Ishikawa (cell line): ENCODE results near the gene CDKN2AIPNL.

ENCODE experiments used
- CEBPB ChIP-seq: IDR thresholded peaks from 2 replicates; pipeline ENCODE4 v1.6.1; 2012
- CREB1 ChIP-seq: IDR thresholded peaks from 2 replicates; pipeline ENCODE4 v1.6.1; 2012; ENCODE audit warnings: low read depth
- EGR1 ChIP-seq: IDR thresholded peaks from 2 replicates; pipeline ENCODE4 v1.6.1; 2012
- EP300 ChIP-seq: IDR thresholded peaks from 2 replicates; pipeline ENCODE4 v1.6.1; 2012; ENCODE audit warnings: borderline replicate concordance
- MAX ChIP-seq: IDR thresholded peaks from 2 replicates; pipeline ENCODE4 v1.6.1; 2012
- NFIC ChIP-seq: IDR thresholded peaks from 2 replicates; pipeline ENCODE4 v1.6.1; 2012
- TAF1 ChIP-seq: IDR thresholded peaks from 2 replicates; pipeline ENCODE4 v1.6.1; 2012; ENCODE audit warnings: low read depth, mild to moderate bottlenecking
- TCF12 ChIP-seq: IDR thresholded peaks from 2 replicates; pipeline ENCODE4 v1.6.1; 2012; ENCODE audit warnings: low read depth
- YY1 ChIP-seq: IDR thresholded peaks from 2 replicates; pipeline ENCODE4 v1.6.1; 2012; ENCODE audit warnings: low read depth
- TF ChIP-seq, protein P1 (sequence below): IDR thresholded peaks from 2 replicates; pipeline ENCODE4 v1.6.1; 2012
- TF ChIP-seq, protein P2 (sequence below): IDR thresholded peaks from 2 replicates; pipeline ENCODE4 v1.6.1; 2012; ENCODE audit warnings: low read depth, mild to moderate bottlenecking

DNA sequence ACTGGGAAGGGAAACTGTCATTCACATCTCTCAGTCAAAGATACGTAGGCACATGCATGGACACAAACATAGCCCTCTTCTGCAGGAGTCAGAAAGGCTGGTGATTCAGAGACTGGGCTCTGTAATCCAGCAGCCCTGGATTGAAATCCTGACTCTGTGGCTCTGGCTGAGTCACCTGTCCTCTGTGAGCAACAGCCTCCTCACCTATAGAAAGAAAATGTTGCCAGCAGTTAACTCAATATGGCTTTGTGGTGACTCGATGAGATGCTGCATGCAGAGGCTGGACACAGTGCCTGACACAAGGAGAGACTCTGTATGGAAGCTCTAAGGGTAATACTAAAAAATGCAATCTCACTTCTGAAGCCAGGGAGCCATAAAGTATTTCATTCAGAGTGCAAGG lies 23.9 kb upstream of the CDKN2AIPNL start:
- TF ChIP-seq, protein P1, sequence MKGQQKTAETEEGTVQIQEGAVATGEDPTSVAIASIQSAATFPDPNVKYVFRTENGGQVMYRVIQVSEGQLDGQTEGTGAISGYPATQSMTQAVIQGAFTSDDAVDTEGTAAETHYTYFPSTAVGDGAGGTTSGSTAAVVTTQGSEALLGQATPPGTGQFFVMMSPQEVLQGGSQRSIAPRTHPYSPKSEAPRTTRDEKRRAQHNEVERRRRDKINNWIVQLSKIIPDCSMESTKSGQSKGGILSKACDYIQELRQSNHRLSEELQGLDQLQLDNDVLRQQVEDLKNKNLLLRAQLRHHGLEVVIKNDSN = no peak
- TF ChIP-seq CREB1 = no peak
- TF ChIP-seq NFIC = no peak
- TF ChIP-seq CEBPB = no peak
- TF ChIP-seq MAX = no peak
- TF ChIP-seq EP300 = no peak
- TF ChIP-seq, protein P2, sequence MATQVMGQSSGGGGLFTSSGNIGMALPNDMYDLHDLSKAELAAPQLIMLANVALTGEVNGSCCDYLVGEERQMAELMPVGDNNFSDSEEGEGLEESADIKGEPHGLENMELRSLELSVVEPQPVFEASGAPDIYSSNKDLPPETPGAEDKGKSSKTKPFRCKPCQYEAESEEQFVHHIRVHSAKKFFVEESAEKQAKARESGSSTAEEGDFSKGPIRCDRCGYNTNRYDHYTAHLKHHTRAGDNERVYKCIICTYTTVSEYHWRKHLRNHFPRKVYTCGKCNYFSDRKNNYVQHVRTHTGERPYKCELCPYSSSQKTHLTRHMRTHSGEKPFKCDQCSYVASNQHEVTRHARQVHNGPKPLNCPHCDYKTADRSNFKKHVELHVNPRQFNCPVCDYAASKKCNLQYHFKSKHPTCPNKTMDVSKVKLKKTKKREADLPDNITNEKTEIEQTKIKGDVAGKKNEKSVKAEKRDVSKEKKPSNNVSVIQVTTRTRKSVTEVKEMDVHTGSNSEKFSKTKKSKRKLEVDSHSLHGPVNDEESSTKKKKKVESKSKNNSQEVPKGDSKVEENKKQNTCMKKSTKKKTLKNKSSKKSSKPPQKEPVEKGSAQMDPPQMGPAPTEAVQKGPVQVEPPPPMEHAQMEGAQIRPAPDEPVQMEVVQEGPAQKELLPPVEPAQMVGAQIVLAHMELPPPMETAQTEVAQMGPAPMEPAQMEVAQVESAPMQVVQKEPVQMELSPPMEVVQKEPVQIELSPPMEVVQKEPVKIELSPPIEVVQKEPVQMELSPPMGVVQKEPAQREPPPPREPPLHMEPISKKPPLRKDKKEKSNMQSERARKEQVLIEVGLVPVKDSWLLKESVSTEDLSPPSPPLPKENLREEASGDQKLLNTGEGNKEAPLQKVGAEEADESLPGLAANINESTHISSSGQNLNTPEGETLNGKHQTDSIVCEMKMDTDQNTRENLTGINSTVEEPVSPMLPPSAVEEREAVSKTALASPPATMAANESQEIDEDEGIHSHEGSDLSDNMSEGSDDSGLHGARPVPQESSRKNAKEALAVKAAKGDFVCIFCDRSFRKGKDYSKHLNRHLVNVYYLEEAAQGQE = no peak
- TF ChIP-seq TAF1 = no peak
- no peak for TF ChIP-seq YY1
- no peak for TF ChIP-seq TCF12
- no peak for TF ChIP-seq EGR1
